OCI-LY1 (cell line): ENCODE results near the gene LTBP2.

Experiments used
- H2AFZ ChIP-seq: fragments of 200-600 bp; sonication (generic), shearing (Covaris generic); 2 replicates; pipeline ENCODE4 v1.6.0; 2014; ENCODE audit warnings: antibody characterized with exemption, mild to moderate bottlenecking, low read length
- H3F3A ChIP-seq: fragments of 200-600 bp; sonication (generic), shearing (Covaris generic); 2 replicates; pipeline ENCODE4 v1.6.0; 2014; ENCODE audit warnings: mild to moderate bottlenecking, antibody characterized with exemption, low read length, moderate library complexity; ENCODE audit not compliant: insufficient read depth
- H3K27ac ChIP-seq: fragments of 200-600 bp; sonication (generic); 2 replicates; pipeline ENCODE4 v1.5.1; 2014; ENCODE audit warnings: low read length, mixed run types, mild to moderate bottlenecking, low read depth; ENCODE audit not compliant: poor library complexity, severe bottlenecking
- H3K27me3 ChIP-seq: fragments of 200-600 bp; sonication (generic); 2 replicates; pipeline ENCODE4 v1.6.0; 2014; ENCODE audit warnings: antibody characterized with exemption, mild to moderate bottlenecking, low read length, moderate library complexity; ENCODE audit not compliant: insufficient read depth
- H3K36me3 ChIP-seq: fragments of 200-600 bp; sonication (generic); 2 replicates; pipeline ENCODE4 v1.6.1; 2014; ENCODE audit warnings: mild to moderate bottlenecking, antibody characterized with exemption, low read length, moderate library complexity, mixed read lengths; ENCODE audit not compliant: insufficient read depth
- H3K4me1 ChIP-seq: fragments of 200-600 bp; sonication (generic); 2 replicates; pipeline ENCODE4 v1.5.1; 2014; ENCODE audit warnings: mild to moderate bottlenecking, low read length, moderate library complexity; ENCODE audit not compliant: insufficient read depth, severe bottlenecking
- H3K4me2 ChIP-seq: fragments of 200-600 bp; sonication (generic), shearing (Covaris generic); 2 replicates; pipeline ENCODE4 v1.6.1; 2014; ENCODE audit warnings: low read length
- H3K4me3 ChIP-seq: fragments of 200-600 bp; sonication (generic); 2 replicates; pipeline ENCODE4 v1.5.1; 2014; ENCODE audit warnings: low read length, low read depth, mild to moderate bottlenecking, mixed read lengths; ENCODE audit not compliant: poor library complexity, severe bottlenecking
- H3K79me2 ChIP-seq: fragments of 200-600 bp; shearing (Covaris generic); 2 replicates; pipeline ENCODE4 v1.6.1; 2016; ENCODE audit warnings: mixed run types, low read length, mixed read lengths; ENCODE audit not compliant: insufficient read depth
- H3K9ac ChIP-seq: fragments of 200-600 bp; sonication (generic), shearing (Covaris generic); 2 replicates; pipeline ENCODE4 v1.6.1; 2014; ENCODE audit warnings: mild to moderate bottlenecking, low read length, mixed read lengths
- H3K9me2 ChIP-seq: fragments of 200-600 bp; sonication (generic), shearing (Covaris generic); 2 replicates; pipeline ENCODE4 v1.6.1; 2014; ENCODE audit warnings: low read depth, mild to moderate bottlenecking, low read length, mixed read lengths
- H3K9me3 ChIP-seq: fragments of 200-600 bp; shearing (Covaris generic); 2 replicates; pipeline ENCODE4 v1.6.1; 2014; ENCODE audit warnings: low read length, mixed read lengths
- H4K20me1 ChIP-seq: fragments of 200-600 bp; sonication (generic), shearing (Covaris generic); 2 replicates; pipeline ENCODE4 v1.6.0; 2016; ENCODE audit warnings: mild to moderate bottlenecking, low read length; ENCODE audit not compliant: insufficient read depth
- EZH2 ChIP-seq: fragments of 200-600 bp; sonication (generic), shearing (Covaris generic); IDR thresholded peaks from 2 replicates; pipeline ENCODE4 v1.8.0; 2017; ENCODE audit warnings: borderline replicate concordance, mixed run types, mild to moderate bottlenecking, antibody characterized with exemption, low read length, moderate library complexity, mixed read lengths
- TF ChIP-seq, protein P1 (sequence below): fragments of 200-600 bp; sonication (generic), shearing (Covaris generic); IDR thresholded peaks from 2 replicates; pipeline ENCODE4 v1.5.1; 2017; ENCODE audit warnings: mild to moderate bottlenecking, antibody characterized with exemption, low read length, moderate library complexity, mixed read lengths

Gene LTBP2

DNA sequence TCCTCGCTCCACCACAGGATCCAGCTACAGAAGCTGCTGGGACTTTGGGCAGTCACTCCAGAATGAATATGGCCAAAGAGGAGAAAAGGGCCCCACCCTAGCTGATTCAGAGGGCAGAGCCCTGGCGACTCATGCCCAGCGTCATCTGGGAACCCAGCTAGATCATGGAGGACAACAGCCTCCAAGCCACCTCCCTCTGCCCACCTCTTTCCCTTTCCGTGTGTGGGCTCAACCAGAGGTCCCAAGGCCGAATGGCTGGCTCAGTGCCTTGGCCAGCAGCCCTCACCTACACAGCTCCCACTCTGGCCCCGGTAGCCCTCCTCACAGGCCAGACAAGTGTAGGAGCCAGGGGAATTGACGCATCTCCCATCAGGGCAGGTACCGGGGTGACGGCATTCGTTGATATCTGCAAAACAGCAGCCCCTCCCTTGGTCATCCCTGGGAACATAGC lies 101.1 kb downstream of the LTBP2 start:
- Histone ChIP-seq H3K79me2 (no peaks in the 10 kb centered on the region), H2AFZ (no peak overlapping the region), H3K27me3 (no peaks in the 10 kb centered on the region), H3F3A (no peaks in the 10 kb centered on the region), H3K4me2 (no peak overlapping the region), H3K9ac (no peak overlapping the region), H3K36me3 (no peaks in the 10 kb centered on the region), H3K9me3 (no peaks in the 10 kb centered on the region), H3K4me3 (no peak overlapping the region), H3K9me2 (no peaks in the 10 kb centered on the region), H4K20me1 (no peaks in the 10 kb centered on the region), H3K27ac (no peak overlapping the region), H3K4me1 (no peaks in the 10 kb centered on the region)
- no peak for TF ChIP-seq EZH2
- TF ChIP-seq, protein P1, sequence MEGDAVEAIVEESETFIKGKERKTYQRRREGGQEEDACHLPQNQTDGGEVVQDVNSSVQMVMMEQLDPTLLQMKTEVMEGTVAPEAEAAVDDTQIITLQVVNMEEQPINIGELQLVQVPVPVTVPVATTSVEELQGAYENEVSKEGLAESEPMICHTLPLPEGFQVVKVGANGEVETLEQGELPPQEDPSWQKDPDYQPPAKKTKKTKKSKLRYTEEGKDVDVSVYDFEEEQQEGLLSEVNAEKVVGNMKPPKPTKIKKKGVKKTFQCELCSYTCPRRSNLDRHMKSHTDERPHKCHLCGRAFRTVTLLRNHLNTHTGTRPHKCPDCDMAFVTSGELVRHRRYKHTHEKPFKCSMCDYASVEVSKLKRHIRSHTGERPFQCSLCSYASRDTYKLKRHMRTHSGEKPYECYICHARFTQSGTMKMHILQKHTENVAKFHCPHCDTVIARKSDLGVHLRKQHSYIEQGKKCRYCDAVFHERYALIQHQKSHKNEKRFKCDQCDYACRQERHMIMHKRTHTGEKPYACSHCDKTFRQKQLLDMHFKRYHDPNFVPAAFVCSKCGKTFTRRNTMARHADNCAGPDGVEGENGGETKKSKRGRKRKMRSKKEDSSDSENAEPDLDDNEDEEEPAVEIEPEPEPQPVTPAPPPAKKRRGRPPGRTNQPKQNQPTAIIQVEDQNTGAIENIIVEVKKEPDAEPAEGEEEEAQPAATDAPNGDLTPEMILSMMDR = no peak

DNA sequence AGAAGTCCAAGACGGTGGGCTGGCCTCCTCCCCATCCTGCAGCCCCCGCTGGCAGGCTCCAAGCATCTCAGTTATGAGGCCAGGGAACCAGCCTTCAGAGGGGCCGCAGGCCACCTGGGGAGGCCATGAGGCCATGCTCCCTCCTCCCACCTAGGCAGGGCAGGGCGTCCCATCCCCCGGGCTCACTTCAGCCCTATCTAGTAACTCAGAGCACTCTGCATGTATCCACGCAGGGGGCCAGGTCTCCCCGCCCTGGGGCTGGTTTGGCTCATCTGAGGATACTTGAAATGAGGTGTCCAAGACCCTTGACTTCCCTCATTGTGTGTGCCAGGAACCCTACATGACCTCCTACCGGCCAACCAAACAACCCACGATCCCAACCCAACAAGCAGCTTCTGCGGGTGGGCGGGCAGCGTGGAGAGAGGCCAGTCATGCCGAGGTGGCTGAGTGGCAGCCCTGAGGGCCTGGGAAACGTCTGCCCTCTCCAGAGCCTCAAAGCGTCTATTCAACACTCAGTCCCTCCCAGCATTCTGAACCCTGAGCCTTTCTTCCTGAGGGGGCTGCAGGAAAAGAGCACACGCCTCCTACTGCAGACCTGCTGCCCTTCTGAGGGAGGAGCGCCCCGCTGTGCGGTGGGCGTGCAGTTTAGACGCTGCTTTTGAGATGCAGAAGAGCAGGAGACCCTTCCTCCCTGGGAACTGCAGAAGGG lies 101.7 kb downstream of the LTBP2 start:
- no peaks in the 10 kb centered on the region for H3K36me3 ChIP-seq
- no peaks in the 10 kb centered on the region for H3K9me3 ChIP-seq
- H3K79me2 ChIP-seq = no peaks in the 10 kb centered on the region
- H4K20me1 ChIP-seq = no peaks in the 10 kb centered on the region
- H3K9ac ChIP-seq = no peak overlapping the region
- H3K9me2 ChIP-seq = no peaks in the 10 kb centered on the region
- no peak for TF ChIP-seq EZH2
- TF ChIP-seq, protein P1 = no peak
- H3K4me3 ChIP-seq = no peak overlapping the region
- no peaks in the 10 kb centered on the region for H3K4me1 ChIP-seq
- no peak overlapping the region for H3K27ac ChIP-seq
- no peak overlapping the region for H3K4me2 ChIP-seq
- H3K27me3 ChIP-seq = no peaks in the 10 kb centered on the region
- no peaks in the 10 kb centered on the region for H3F3A ChIP-seq
- H2AFZ ChIP-seq = no peak overlapping the region

DNA sequence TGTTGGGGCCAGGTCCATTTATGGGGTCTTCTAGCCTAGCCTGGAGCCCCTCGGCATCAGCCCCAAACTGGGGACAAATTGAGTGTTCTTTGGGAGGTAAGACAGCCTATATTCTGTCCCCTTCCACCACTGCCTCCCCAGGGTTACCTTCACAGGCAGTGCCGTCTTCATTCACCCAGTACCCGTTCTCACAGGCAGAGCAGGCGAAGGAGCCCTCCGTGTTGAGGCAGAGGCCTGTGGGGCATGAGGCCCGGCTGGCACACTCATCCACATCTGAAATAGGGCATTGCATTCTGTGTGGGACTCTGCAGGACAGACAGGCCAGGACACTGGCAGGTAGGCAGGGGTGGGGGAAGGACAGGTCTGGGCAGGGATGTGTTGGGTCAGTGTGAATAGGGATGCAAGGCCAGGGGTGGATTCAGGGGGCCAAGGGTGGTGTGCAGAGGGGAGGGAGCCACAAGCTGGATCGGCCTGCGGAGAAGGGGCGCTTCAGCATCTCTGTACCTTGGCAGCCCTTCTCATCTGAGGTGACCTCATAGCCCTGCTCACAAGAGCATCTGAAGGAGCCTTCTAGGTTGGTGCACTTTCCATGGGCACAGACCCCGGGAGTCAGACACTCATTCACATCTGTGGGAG lies 102.3 kb downstream of the LTBP2 start:
- H3K9me2 ChIP-seq = no peaks in the 10 kb centered on the region
- H3K9ac ChIP-seq = no peak overlapping the region
- TF ChIP-seq, protein P1 = no peak
- TF ChIP-seq EZH2 = no peak
- no peaks in the 10 kb centered on the region for H4K20me1 ChIP-seq
- no peak overlapping the region for H3K4me2 ChIP-seq
- no peaks in the 10 kb centered on the region for H3K4me1 ChIP-seq
- no peaks in the 10 kb centered on the region for H3F3A ChIP-seq
- no peak overlapping the region for H3K27ac ChIP-seq
- no peak overlapping the region for H3K4me3 ChIP-seq
- no peaks in the 10 kb centered on the region for H3K27me3 ChIP-seq
- H3K9me3 ChIP-seq = no peaks in the 10 kb centered on the region
- H2AFZ ChIP-seq = no peak overlapping the region
- no peaks in the 10 kb centered on the region for H3K79me2 ChIP-seq
- H3K36me3 ChIP-seq = no peaks in the 10 kb centered on the region
